Activated CD8-positive, alpha-beta memory T cell treated with anti-CD3 and anti-CD28 coated beads, Interleukin-2, amount 50 U/mL, for 1 hour (primary cell): ENCODE data around the gene RIMS3.
A peak's percentile ranks its signal among the peaks of the same experiment; 100 is the strongest.
"Not testable (repeated sequence)": the region's sequence is repeated elsewhere in the genome, so short reads cannot be mapped to it uniquely, and the experiment has no call there.

Experiments
- DNase-seq: peaks from one replicate; pipeline ENCODE4 v3.0.0-alpha.2; 2020; ENCODE audit errors: extremely low read depth

Gene RIMS3

GRCh38 chr1:40665335-40666171 is at the start of gene RIMS3:
Gene RIMS3, minus strand, starts transcription at chr1:40665682. Its CDS starts 23,757 bp downstream, at chr1:40641925.
- DNase-seq: peak; percentile 35

GRCh38 chr1:40712997-40713396 is 47.5 kb upstream of the RIMS3 start:
- DNase-seq: no peak

DNA sequence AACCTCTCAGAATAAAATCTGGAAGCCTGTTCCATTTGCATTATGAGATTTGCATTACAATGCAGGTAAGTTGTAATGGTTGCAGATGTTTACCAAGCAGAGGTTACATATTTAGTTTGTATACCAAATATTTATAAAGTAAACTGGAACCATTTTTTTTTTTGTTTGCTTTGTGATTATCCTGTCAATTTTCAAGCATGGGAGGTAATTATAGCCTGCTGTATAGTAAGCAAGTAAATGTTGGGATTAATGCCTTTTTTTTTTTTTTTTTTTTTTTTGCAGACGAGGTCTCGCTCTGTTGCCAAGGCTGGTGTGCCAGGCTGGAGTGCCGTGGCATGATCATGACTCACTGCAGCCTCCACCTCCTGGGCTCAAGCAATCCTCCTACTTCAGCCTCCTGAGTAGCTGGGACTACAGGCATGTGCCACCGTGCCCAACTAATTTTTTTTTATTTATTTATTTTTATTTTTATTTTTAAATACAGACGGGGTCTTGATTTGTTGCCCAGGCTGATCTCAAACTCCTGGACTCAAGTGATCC is 47.0 kb upstream of the RIMS3 start:
- DNase-seq: no peak

DNA sequence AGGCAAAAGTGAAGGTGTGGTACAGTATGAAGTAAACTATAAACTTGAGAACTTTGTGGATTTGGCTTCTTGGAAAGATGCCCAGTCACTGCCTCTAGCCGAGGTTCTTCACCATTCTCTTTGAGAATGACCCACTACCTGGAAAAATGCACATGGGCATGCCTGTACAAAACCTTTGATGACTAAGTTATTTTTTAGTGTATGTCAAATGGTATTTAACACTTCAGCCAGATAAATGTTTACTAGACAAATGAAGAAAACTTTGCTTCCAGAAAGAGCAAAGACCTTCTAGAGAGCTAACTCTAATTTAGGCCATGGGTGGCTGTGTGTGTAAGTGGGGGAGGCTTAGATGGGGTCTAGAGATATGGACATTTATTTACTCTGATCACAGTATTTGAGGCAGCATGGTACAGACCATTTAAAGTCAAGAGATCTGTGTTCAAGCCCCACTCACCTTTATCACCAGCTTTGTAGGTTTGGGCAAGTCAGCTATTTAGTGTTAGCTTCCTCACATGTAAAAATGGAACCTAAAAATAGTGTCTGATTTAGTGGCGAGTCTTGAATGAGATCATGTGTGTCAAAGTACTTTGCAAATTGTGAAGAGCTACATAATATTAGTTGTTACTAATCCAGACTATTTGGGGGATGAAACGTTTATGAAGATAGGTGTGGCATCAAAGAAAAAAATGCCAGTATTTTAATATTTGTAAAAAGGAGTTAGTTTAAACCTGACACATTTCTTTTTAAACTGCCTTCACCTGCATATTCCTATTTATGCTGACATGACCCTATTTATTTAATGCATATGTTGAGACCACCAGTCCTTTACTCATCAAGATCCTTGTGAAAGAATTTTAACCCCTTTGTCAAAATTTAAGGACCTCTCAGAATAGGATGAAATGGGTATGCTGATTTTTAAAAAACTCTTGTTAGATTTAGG is 46.3 kb upstream of the RIMS3 start:
- DNase-seq: no peak

- DNase-seq: no peak
Observed at GRCh38 chr1:40710581-40711315, 45.3 kb upstream of the RIMS3 start.

DNA sequence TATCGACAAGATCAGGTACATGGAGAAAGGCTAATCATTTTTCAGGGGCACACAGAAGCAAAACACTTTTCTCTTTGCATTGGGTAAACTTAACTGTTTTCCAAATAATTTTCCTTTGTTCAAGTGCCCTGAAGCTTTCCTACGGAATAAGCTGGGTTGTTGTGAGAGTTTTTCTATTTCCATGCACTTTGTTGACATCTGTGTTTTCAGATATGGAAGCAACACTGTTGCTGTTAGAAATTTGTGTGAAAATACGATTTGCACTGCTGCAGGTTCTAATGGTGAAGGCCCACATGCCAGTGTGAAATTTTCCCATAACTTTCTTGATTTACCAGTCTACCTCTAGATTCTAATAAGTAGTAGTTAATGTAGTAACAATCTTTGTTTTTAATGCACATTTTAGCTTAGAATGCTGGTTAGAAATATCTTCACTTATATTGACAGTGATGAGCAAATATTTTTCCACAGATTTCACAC is 44.4 kb upstream of the RIMS3 start:
- no peak for DNase-seq

DNA sequence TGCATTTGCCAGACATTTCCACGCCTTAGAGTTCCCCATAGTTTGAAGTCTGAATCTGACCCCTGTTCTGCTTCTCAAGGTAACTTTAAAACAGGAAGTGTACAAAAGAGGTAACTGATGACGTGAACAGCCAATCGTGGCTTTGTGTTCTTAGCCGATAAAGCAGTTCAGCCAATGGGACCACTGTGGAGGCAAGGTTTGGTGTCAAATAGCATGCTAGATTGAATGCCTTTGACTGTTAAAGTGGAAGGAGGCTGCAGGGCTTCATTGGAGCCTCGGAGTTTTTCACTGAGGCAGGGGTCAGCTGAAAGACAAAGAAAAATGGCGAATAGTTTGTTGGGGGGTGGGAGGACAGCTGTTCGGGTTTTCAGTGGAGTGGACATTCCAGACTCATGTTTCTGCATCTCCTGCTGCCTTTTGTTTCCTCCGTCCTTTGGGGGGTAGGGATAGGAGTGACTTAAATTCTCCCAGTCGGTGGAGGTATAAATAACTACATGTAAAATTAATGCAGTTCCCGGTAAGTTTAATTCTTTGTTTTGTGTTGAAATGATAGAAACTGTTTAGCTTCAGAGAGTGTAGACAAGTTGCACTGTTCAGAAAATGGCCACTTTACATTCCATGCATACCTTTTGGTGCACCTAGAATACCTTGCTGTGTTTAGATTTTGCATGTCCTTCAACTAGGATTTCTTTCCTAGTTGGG is 43.8 kb upstream of the RIMS3 start:
- DNase-seq: peak; percentile 47

DNA sequence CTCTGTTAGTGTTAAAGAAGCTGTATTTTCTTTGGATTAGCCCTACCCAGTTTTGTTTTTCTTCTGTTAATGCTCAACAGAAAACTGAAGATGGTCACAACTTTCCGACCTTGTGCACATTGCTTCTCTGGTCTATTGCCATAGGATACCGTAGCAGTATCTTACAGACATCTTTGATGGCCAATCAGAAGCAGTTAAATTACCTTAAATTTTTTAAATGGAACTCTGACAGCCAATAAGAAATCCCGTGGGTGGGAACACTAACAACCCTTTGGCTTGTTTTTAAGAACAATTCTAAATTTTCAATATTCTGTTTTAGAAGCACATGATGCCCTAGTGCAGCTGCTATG is 43.2 kb upstream of the RIMS3 start:
- DNase-seq: no peak

- DNase-seq: no peak
Observed at GRCh38 chr1:40706626-40707025, 41.1 kb upstream of the RIMS3 start.

DNA sequence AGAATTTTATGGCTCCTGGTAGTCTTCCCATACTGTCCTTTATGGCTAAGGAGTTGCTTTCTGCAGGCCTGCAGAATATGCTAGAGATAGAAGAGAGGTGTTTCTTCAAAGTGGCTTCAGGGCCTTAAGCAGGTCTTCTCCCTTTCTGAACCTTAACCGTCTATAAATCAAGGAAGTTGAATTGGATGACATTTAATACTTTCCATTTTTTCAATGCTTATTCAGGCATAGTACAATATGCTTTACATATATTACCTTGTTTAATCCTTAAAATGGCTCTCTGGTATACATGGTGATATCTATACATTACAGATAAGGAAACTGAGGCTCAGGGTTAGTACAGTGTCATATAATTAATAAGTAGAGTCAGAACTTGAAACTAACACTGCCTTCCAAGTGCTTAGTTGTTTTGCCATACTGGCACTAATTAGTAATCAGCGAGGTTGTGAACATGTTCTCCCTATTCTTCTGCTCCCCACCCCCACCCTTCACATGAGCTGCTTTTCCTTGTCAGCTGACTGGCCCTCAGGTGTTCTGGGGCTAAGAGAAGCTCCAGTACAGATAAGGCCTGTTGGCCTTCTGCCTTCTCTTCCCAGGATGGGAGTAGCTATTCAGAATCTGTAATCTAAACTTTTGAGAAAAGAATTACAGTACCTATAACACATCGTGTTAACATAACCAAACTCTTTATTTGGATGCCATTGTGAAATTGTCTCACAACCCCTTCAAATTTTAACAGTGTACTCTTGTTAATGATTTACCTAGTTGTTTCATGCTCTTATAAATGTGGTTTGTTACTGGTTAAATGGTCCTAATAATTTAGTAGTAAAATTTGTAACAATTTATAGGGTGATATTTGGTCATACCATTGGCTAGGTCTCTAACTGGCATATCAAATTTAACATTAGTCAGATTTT is 39.6 kb upstream of the RIMS3 start:
- no peak for DNase-seq

DNA sequence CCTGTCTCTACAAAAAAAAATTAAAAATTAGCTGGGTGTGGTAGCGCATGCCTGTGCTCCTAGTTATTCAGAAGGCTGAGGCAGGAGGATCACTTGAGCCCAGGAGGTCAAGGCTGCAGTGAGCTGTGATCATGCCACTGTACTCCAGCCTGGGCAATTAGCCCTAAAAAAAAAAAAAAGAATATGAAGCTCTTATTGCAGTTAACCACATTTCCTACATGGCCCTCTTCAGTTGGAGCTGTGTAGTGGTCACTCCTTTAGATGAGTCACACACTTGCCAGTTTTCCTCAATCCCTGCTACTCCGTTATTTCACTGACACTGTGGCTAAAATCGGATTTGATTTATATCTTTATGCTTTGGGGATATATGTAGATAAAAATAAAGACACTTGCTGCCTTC is 37.8 kb upstream of the RIMS3 start:
- DNase-seq: no peak

GRCh38 chr1:40702810-40703209 is 37.3 kb upstream of the RIMS3 start:
- DNase-seq: not testable (repeated sequence)

DNA sequence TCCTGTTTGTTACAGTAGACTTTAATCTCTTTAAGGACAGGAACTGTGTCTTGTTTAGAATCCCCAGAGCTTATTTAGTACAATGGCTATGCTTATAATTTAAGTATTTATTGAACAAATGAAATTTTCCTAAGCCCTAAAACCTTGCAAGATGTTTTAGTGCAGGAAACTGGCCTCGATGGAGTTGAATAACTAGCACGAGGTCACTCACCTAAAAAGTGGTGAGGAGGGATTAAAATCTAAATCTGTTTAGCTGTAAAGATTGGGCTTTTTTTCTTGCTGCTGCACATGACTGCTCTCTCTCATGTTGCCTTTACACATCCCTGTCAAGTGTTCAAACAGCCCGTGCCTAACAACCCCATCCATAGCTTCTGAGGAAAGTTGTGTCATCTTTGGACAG is 36.2 kb upstream of the RIMS3 start:
- DNase-seq: no peak

DNA sequence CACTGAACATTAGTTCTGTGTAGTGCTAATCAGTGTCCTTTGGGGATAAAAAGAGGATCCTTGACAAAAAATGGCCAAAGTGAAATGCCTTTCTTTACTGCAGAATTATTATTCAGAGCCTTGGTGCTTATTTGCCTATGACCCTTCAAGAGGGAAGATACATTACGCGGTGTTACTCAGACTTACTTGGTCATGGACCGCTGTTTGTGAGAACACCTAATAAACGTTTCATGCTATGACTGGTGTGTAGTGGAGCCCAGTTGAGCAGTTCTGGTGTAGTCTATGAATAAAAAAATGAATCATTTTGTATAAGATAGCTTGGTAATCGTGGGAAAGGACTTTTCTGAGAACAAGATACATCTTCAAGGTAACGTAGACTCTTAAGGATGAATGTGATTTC is 34.3 kb upstream of the RIMS3 start:
- no peak for DNase-seq

- DNase-seq: no peak
Observed at GRCh38 chr1:40697436-40697835, 32.0 kb upstream of the RIMS3 start.

- no peak for DNase-seq
Observed at GRCh38 chr1:40696294-40696693, 30.8 kb upstream of the RIMS3 start.

GRCh38 chr1:40694353-40694874 is 28.9 kb upstream of the RIMS3 start:
- DNase-seq: no peak

DNA sequence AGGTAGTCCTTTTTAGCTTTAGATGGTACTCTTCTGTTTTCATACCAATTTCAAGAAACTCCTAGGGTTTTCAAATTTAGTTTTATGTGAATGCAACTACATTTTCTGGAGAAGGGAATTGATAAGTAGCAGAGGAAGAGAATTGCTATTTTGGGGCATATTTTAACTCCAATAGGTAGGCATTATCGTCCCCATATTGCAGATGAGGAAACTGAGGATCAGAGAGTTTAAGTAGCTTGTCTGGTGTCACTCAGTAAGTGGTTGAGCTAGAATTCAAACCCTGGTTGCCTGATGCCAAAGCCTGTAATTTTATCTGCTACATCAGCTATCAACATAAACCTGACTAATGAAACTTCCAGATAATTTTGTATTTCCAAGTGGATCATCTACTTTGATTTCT is 27.9 kb upstream of the RIMS3 start:
- no peak for DNase-seq

- DNase-seq: no peak
Observed at GRCh38 chr1:40692429-40692895, 27.0 kb upstream of the RIMS3 start.
